BE2C (cell line): ENCODE measurements around the gene TOMM40L.
"Not testable (repeated sequence)": the region's sequence is repeated elsewhere in the genome, so short reads cannot be mapped to it uniquely, and the experiment has no call there.

ENCODE experiments used
- DNase-seq: peaks from one replicate; pipeline ENCODE4 v3.0.0-alpha.2; 2020
- H3K27me3 ChIP-seq: fragments of 250-450 bp; sonication (Bioruptor Pico); 2 replicates; pipeline ENCODE4 v1.5.1; 2020; ENCODE audit warnings: mild to moderate bottlenecking
- H3K36me3 ChIP-seq: fragments of 250-450 bp; sonication (Bioruptor Pico); 2 replicates; pipeline ENCODE4 v1.5.1; 2020; ENCODE audit warnings: mild to moderate bottlenecking
- H3K4me1 ChIP-seq: fragments of 250-450 bp; sonication (Bioruptor Pico); 2 replicates; pipeline ENCODE4 v1.5.1; 2020
- H3K4me3 ChIP-seq: 2 replicates; pipeline ENCODE4 v1.5.1; 2011; ENCODE audit warnings: low read depth, low read length
- H3K9me3 ChIP-seq: fragments of 250-450 bp; sonication (Bioruptor Pico); 2 replicates; pipeline ENCODE4 v1.5.1; 2020
- CTCF ChIP-seq: IDR thresholded peaks from 2 replicates; pipeline ENCODE4 v1.5.1; 2012; ENCODE audit warnings: mild to moderate bottlenecking, low read depth, low read length

The TOMM40L gene

GRCh38 chr1:161257109-161257508 is 31.2 kb downstream of the TOMM40L start:
- H3K4me3 ChIP-seq, H3K4me1 ChIP-seq, H3K36me3 ChIP-seq, H3K9me3 ChIP-seq, DNase-seq: not testable (repeated sequence)
- peaks cover 39% of the 10 kb centered on the region for H3K27me3 ChIP-seq

DNA sequence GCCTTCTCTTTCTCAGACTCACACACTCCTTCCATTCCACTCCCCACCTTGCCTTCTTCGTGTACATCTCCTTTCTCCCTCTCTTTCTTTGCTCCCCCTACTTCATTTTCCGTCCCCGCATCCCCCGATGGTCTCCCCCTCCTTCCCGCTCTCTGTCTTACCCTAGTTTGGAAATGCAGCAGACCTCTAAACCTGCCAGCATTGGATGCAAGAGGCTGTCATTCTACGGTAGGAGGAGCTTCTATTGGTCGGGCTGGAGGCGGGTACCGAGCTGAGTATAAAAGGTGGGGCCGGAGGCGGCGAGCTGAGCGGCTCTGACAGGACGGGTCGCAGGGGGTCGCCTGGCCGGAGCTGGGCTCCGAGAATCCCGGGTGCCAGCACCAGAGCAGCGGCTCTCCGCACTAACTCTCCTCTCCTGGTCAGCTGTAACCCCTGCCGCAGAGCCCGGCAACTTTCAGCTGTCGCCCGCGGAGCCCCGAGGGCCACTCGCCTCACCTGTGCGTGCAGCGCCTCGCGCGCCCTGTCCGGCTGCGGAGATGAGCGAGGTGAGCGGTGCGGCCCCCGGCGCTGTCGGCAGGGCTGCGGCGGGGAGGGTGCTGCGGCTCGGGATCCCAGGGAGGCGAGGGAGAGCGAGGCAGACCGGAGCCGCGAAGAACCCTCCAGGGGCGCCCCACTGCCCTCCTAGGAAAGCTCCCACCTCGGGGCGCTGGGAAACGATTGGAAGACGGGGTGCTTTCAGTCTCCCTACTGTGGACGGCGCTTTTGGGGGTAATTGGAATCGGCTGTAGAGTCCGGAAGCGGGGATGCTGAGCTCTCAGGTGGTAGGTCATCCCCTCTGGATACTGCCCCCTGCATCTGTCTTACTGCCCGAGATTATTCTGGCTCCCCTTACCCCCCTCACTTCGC is 32.8 kb downstream of the TOMM40L start, which contains the start of gene PCP4L1:
PCP4L1 (plus strand) TSS at position 307 of the 906 bp plus-strand sequence; CDS start at position 537, 230 bp downstream.
- DNase-seq, result peak; percentile 66
- H3K4me1 ChIP-seq, result no peaks in the 10 kb centered on the region
- peaks cover 39% of the 10 kb centered on the region for H3K27me3 ChIP-seq
- H3K36me3 ChIP-seq, result no peaks in the 10 kb centered on the region
- TF ChIP-seq CTCF, result no peak
- peak within 1 kb of the TSS; percentile 52 for H3K4me3 ChIP-seq
- peaks cover 9% of the 10 kb centered on the region for H3K9me3 ChIP-seq

DNA sequence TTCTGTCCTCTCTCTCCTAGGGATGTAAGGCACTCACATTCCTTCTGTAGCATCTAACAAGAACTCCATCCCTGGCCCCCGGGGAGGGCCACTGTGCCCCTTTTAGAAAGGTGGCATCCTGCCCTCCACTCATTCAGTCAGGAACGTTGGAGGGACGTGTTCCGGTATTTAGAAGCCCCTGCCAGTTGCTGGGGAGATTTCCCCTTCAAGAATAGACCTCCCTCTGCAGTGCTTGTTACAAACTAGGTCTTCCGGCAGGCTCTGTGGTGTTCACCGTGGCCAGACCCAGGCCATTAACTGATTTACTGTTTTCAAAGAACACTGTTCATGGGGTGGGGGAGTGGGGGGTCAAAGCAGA is 33.5 kb downstream of the TOMM40L start:
- peaks cover 41% of the 10 kb centered on the region for H3K27me3 ChIP-seq
- no peak for TF ChIP-seq CTCF
- H3K9me3 ChIP-seq, result peaks cover 9% of the 10 kb centered on the region
- no peak for DNase-seq
- no peaks in the 10 kb centered on the region for H3K4me1 ChIP-seq
- H3K4me3 ChIP-seq, result no peak overlapping the region
- H3K36me3 ChIP-seq, result no peaks in the 10 kb centered on the region

GRCh38 chr1:161259765-161260164 is 33.9 kb downstream of the TOMM40L start:
- no peak for TF ChIP-seq CTCF
- Histone ChIP-seq H3K4me3 (no peak overlapping the region), H3K9me3 (peaks cover 9% of the 10 kb centered on the region), H3K4me1 (no peaks in the 10 kb centered on the region), H3K36me3 (no peaks in the 10 kb centered on the region), H3K27me3 (peaks cover 42% of the 10 kb centered on the region)
- DNase-seq, result no peak

DNA sequence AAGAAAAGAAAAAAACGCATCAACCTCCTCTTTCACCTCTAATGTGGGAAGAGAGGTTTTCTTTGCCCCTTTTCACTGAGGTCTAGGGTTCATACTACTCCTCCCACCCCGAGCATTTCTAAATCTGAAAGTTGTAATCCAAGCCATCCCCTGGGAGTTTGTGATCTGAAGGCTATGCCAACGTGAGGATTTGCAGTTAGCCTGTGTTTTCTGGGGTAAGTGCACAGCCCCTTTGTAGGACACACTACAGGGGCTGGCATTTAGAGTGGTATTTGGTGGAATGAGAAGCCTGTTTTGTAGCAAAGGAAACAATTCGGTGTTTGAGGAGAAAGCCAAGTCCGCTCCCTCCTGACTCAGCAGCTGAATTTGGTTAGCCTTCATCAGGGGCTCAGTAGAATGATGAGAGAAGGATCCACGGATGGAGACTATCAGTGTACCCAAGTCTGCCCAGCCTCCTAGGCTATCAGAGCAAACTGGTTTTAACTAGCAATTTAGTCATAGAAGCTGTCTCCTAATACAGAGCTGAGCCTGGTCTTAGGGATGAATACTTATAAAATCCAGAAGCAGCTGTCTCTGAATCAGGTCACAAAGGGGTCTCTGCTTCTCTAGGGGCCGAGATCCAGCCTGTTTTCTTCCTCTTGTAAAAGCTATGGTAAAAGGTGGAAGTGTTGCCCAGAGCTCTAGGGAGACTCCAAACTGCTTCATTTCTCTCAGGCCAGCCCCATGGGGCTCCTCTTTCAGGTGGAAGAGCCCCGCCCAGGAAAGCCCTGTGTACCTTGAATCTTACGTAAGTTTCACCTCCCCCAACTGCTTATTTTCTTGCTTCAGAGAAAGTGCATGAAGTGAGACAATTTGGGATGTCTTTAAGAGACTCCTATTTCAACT is 34.8 kb downstream of the TOMM40L start:
- DNase-seq, result no peak
- Histone ChIP-seq H3K9me3 (peaks cover 9% of the 10 kb centered on the region), H3K4me3 (no peak overlapping the region), H3K36me3 (no peaks in the 10 kb centered on the region), H3K27me3 (peaks cover 42% of the 10 kb centered on the region), H3K4me1 (no peaks in the 10 kb centered on the region)
- no peak for TF ChIP-seq CTCF

- peaks cover 42% of the 10 kb centered on the region for H3K27me3 ChIP-seq
- no peak for DNase-seq
- peaks cover 9% of the 10 kb centered on the region for H3K9me3 ChIP-seq
- H3K36me3 ChIP-seq, result no peaks in the 10 kb centered on the region
- no peaks in the 10 kb centered on the region for H3K4me1 ChIP-seq
- no peak overlapping the region for H3K4me3 ChIP-seq
- TF ChIP-seq CTCF, result no peak
Observed at GRCh38 chr1:161261261-161262235, 35.7 kb downstream of the TOMM40L start.
